ENCODE data around the gene PLXDC2.

PLXDC2 gene

DNA sequence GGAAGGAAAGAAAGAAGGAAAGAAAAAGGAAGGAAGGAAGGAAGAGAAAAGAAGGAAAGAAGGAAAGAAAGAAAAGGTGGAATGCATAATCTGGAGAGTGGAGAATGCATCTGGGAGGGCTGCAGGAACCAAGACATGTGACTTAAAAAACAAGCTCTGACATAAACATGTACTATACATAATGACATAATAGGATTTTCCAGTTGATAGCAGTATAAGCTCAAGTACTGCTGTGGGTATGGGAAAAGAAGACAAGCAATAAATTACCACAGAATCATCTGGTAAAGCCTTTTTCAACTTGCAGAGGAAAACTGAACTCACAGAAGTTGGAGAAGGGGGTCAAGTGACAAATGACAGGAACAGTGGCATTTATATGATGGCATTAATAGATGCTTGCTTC lies 345.9 kb downstream of the PLXDC2 start:
- Histone ChIP-seq H2AFZ (ENCODE audit: low read length) (no peak overlapping the region), H3K27me3 (ENCODE audit: insufficient read depth, low read length, poor library complexity, severe bottlenecking) (no peaks in the 10 kb centered on the region), H3K4me3 (ENCODE audit: low read length, poor library complexity, severe bottlenecking) (no peak overlapping the region), H3K4me2 (ENCODE audit: low read depth, low read length, poor library complexity, severe bottlenecking) (no peak overlapping the region), H3K36me3 (ENCODE audit: insufficient read depth, low read length) (no peaks in the 10 kb centered on the region), H4K20me1 (ENCODE audit: insufficient read depth, low read length, poor library complexity, severe bottlenecking) (no peaks in the 10 kb centered on the region), H3K79me2 (ENCODE audit: insufficient read depth, low read length) (no peaks in the 10 kb centered on the region), H3K9ac (ENCODE audit: low read depth, low read length, poor library complexity, severe bottlenecking) (no peak overlapping the region), H3K4me1 (ENCODE audit: insufficient read depth, low read length, poor library complexity, severe bottlenecking) (no peaks in the 10 kb centered on the region), H3K9me3 (ENCODE audit: insufficient read depth, low read depth, low read length) (no peaks in the 10 kb centered on the region), H3F3A (ENCODE audit: low read depth) (no peaks in the 10 kb centered on the region), H3K9me2 (replicated peaks; ENCODE audit: low read depth, low read length) (no peaks in the 10 kb centered on the region)
- no peak for TF ChIP-seq EZH2phosphoT487 (IDR thresholded peaks at IDR 0.05; ENCODE audit: borderline replicate concordance)
- TF ChIP-seq, protein P1, sequence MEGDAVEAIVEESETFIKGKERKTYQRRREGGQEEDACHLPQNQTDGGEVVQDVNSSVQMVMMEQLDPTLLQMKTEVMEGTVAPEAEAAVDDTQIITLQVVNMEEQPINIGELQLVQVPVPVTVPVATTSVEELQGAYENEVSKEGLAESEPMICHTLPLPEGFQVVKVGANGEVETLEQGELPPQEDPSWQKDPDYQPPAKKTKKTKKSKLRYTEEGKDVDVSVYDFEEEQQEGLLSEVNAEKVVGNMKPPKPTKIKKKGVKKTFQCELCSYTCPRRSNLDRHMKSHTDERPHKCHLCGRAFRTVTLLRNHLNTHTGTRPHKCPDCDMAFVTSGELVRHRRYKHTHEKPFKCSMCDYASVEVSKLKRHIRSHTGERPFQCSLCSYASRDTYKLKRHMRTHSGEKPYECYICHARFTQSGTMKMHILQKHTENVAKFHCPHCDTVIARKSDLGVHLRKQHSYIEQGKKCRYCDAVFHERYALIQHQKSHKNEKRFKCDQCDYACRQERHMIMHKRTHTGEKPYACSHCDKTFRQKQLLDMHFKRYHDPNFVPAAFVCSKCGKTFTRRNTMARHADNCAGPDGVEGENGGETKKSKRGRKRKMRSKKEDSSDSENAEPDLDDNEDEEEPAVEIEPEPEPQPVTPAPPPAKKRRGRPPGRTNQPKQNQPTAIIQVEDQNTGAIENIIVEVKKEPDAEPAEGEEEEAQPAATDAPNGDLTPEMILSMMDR (conservative IDR thresholded peaks at IDR 0.05; ENCODE audit: low read length) = no peak

DNA sequence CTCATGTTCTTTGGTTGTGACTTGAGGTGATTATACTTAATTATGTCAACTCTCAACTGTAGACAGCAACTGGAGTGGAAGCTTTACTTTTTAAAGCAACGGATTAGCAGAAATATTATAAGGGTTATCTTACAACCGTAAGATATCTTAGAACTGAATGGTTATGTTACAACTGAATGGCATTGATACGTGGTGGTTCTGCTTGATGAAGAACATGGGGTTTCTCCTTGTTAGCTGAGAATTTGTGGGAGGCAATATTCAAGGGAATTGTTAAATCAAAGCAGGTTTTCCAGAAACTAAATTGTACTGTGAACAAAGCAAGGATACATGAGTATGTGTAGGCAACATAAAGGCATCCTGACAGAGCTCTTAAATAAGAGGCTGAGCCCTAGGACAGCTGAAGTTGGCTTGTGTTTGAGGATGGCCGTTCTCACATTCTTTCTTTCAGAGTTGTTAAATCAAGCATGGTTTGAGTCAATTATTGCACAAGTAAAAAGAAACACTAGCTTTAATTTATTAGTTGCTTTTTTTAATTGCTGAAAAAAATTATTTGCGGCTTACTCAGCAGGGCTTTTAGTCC lies 350.0 kb downstream of the PLXDC2 start:
- H3K9me3 ChIP-seq (ENCODE audit: insufficient read depth, low read depth, low read length) = no peaks in the 10 kb centered on the region
- H3K9me2 ChIP-seq (replicated peaks; ENCODE audit: low read depth, low read length) = no peaks in the 10 kb centered on the region
- H3K4me2 ChIP-seq (ENCODE audit: low read depth, low read length, poor library complexity, severe bottlenecking) = no peak overlapping the region
- H3K36me3 ChIP-seq (ENCODE audit: insufficient read depth, low read length) = no peaks in the 10 kb centered on the region
- H3K4me1 ChIP-seq (ENCODE audit: insufficient read depth, low read length, poor library complexity, severe bottlenecking) = no peaks in the 10 kb centered on the region
- no peaks in the 10 kb centered on the region for H3K79me2 ChIP-seq (ENCODE audit: insufficient read depth, low read length)
- H3K4me3 ChIP-seq (ENCODE audit: low read length, poor library complexity, severe bottlenecking) = no peak overlapping the region
- no peak overlapping the region for H3K9ac ChIP-seq (ENCODE audit: low read depth, low read length, poor library complexity, severe bottlenecking)
- H2AFZ ChIP-seq (ENCODE audit: low read length) = no peak overlapping the region
- TF ChIP-seq, protein P1 (conservative IDR thresholded peaks at IDR 0.05; ENCODE audit: low read length) = no peak
- TF ChIP-seq EZH2phosphoT487 (IDR thresholded peaks at IDR 0.05; ENCODE audit: borderline replicate concordance) = no peak
- H3K27me3 ChIP-seq (ENCODE audit: insufficient read depth, low read length, poor library complexity, severe bottlenecking) = no peaks in the 10 kb centered on the region
- no peaks in the 10 kb centered on the region for H3F3A ChIP-seq (ENCODE audit: low read depth)
- no peaks in the 10 kb centered on the region for H4K20me1 ChIP-seq (ENCODE audit: insufficient read depth, low read length, poor library complexity, severe bottlenecking)

DNA sequence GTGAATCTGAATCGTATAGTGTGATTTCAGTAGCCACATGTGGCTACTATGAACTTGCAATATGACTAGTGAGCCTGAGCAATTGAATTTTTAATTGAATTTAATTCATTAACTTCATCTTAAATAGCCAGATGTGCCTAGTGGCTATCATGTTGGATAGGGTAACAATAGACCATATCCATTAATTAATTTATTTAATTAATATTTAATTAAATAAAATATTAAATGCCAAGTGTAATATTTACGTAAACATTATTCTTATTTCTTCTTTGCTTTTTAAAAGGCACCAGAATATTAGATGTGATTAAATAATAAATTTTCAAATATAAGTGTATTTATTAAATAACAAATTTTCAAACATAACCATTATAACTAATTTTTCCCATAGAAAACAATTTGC lies 354.4 kb downstream of the PLXDC2 start:
- Histone ChIP-seq H3K4me3 (ENCODE audit: low read length, poor library complexity, severe bottlenecking) (no peak overlapping the region), H3F3A (ENCODE audit: low read depth) (no peaks in the 10 kb centered on the region), H3K36me3 (ENCODE audit: insufficient read depth, low read length) (no peaks in the 10 kb centered on the region), H3K9me3 (ENCODE audit: insufficient read depth, low read depth, low read length) (no peaks in the 10 kb centered on the region), H3K9me2 (replicated peaks; ENCODE audit: low read depth, low read length) (no peaks in the 10 kb centered on the region), H4K20me1 (ENCODE audit: insufficient read depth, low read length, poor library complexity, severe bottlenecking) (no peaks in the 10 kb centered on the region), H3K27me3 (ENCODE audit: insufficient read depth, low read length, poor library complexity, severe bottlenecking) (no peaks in the 10 kb centered on the region), H3K9ac (ENCODE audit: low read depth, low read length, poor library complexity, severe bottlenecking) (no peak overlapping the region), H3K79me2 (ENCODE audit: insufficient read depth, low read length) (no peaks in the 10 kb centered on the region), H2AFZ (ENCODE audit: low read length) (no peak overlapping the region), H3K4me1 (ENCODE audit: insufficient read depth, low read length, poor library complexity, severe bottlenecking) (no peaks in the 10 kb centered on the region), H3K4me2 (ENCODE audit: low read depth, low read length, poor library complexity, severe bottlenecking) (no peak overlapping the region)
- TF ChIP-seq, protein P1 (conservative IDR thresholded peaks at IDR 0.05; ENCODE audit: low read length) = no peak
- TF ChIP-seq EZH2phosphoT487 (IDR thresholded peaks at IDR 0.05; ENCODE audit: borderline replicate concordance) = no peak

Data from Loucy (cell line).